HG03139 (cell line): ENCODE measurements around the gene UNC45A.
"Not testable (repeated sequence)": the region's sequence is repeated elsewhere in the genome, so short reads cannot be mapped to it uniquely, and the experiment has no call there.

Experiments
- ATAC-seq: cut with Tn5 transposase; IDR thresholded peaks from one replicate; pipeline ENCODE4 v1.9.1; 2021; ENCODE audit not compliant: unreplicated experiment

Gene UNC45A

DNA sequence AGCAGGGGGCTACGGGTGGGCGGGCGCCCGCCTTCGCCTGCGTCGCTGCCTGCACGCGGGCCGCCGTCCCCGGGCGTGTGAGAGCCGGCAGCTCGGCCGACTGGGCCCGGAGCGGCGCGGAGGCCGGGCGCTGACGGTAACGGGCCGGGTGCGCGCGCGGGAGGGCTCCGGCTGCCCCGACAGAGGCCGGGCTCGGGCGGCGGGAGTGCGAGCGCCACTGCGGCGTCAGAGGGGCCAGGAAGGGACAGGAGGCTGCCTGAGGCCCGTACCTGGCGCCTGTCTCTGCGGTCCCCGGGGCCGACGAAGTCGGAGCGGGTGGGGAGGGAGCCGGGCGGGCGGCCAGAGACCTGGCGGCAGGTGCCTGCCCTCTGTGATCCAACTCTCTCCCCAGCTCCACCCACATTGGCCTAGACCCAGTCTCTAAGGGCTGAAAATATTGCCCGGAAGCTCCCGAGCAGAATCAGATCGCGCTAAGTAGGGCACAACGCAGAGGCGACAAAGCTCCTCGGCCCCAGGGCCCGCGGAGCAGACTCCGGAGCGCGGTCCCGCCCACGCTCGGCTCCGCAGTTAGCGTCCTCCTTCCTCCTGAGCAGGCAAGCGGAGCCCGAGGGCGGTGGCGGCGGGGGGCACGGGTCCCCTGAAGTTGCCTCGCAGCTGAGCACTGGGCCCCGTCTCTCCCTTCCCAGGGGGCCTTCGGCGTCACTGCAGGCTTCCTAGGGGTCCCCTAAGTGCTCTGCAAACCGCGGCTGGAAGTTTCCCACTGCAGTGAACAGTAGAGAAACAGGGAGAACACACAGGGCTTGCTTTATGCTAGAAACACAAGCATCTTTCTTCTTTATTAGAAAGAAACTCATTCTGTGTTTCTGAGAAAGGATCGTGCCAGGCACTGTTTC is 32.0 kb upstream of the UNC45A start, which contains the start of gene MAN2A2:
Gene MAN2A2 (plus strand): TSS at position 463 of the 893 bp plus-strand sequence. CDS start 906 bp downstream, outside the sequence.
- peak; percentile 53 for ATAC-seq

GRCh38 chr15:90903733-90904536 is 31.1 kb upstream of the UNC45A start:
- ATAC-seq, result no peak

DNA sequence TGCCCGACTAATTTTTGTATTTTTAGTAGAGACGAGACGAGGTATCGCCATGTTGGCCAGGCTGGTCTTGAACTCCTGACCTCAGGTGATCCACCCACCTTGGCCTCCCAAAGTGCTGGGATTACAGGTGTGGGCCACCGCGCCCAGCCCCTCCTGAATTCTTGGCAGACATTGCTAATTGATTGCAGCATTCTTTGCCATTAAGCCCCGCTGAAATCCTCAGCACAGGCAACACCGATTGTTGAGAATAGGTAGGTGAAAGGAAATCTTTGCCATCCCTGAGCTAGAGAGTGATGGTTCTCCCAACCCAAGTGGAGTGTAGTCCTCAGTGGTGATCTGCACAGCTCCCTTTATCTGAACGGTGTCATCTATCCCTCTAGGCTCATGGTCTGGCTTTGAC is 30.3 kb upstream of the UNC45A start:
- ATAC-seq, result no peak

DNA sequence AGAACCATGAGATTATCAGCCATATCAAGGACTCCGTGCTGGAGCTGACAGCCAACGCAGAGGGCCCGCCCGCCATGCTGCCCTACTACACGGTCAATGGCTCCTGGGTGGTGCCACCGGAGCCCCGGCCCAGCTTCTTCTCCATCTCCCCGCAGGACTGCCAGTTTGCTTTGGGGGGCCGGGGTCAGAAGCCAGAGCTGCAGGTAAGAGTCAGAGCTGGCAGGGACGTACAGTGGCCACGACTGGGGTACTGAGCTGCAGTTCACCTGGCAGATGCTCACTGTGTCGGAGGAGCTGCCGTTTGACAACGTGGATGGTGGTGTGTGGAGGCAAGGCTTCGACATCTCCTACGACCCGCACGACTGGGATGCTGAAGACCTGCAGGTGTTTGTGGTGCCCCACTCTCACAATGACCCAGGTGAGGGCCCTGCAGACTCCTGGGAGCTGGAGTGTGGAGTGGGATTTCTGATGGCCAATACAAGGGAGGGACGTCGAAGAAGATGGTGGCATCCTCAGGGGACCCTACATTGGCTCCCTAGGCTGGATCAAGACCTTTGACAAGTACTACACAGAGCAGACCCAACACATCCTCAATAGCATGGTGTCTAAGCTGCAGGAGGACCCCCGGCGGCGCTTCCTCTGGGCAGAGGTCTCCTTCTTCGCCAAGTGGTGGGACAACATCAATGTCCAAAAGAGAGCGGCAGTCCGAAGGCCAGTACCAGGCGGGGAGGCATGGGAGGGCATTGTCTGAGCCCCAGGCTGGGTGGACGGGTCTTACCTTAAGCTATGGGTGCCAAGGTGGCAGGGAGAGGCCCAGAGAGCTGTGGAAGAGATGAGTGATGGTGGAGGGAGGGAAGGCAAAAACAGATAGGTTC is 29.5 kb upstream of the UNC45A start:
- ATAC-seq, result no peak

GRCh38 chr15:90906181-90906849 is 28.8 kb upstream of the UNC45A start:
- ATAC-seq, result no peak

DNA sequence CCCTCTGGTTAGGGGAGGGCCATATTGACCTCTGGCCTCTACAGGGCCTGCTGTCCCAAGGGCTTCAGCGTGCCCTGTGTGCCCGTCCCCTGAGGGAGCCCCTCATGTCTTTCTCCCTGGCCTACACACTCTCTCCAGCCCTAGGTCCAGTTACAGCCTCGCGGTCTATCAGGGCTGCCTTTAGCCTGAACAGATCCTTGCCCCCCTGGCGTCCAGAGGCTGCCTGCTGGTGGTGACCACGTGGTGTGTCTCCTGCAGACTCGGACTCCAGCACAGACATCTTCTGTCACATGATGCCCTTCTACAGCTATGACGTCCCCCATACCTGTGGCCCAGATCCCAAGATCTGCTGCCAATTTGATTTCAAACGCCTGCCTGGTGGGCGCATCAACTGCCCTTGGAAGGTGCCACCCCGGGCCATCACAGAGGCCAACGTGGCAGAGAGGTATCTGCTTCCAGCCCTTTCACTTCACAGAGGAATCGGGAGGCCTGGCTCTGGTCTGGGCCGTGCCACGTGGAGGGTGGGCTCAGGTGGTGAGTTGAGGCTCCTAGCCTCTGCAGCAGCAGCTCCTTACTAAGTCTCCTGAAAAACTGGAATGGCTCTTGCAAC is 27.9 kb upstream of the UNC45A start:
- ATAC-seq, result no peak

GRCh38 chr15:90907838-90908507 is 27.1 kb upstream of the UNC45A start:
- ATAC-seq, result no peak

DNA sequence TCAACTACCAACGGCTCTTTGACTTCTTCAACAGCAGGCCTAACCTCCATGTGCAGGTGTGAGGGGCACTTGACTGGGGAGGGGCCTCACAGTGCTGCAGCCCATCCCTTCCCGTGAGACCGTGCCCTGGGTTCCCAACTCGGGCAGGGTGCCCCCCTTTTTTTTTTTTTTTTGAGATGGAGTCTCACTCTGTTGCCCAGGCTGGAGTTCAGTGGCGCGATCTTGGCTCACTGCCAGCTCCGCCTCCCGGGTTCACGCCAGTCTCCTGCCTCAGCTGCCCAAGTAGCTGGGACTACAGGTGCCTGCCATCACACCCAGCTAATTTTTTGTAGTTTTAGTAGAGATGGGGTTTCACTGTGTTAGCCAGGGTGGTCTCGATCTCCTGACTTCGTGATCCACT is 25.6 kb upstream of the UNC45A start:
- not testable (repeated sequence) for ATAC-seq

GRCh38 chr15:90909976-90910375 is 25.1 kb upstream of the UNC45A start:
- no peak for ATAC-seq

DNA sequence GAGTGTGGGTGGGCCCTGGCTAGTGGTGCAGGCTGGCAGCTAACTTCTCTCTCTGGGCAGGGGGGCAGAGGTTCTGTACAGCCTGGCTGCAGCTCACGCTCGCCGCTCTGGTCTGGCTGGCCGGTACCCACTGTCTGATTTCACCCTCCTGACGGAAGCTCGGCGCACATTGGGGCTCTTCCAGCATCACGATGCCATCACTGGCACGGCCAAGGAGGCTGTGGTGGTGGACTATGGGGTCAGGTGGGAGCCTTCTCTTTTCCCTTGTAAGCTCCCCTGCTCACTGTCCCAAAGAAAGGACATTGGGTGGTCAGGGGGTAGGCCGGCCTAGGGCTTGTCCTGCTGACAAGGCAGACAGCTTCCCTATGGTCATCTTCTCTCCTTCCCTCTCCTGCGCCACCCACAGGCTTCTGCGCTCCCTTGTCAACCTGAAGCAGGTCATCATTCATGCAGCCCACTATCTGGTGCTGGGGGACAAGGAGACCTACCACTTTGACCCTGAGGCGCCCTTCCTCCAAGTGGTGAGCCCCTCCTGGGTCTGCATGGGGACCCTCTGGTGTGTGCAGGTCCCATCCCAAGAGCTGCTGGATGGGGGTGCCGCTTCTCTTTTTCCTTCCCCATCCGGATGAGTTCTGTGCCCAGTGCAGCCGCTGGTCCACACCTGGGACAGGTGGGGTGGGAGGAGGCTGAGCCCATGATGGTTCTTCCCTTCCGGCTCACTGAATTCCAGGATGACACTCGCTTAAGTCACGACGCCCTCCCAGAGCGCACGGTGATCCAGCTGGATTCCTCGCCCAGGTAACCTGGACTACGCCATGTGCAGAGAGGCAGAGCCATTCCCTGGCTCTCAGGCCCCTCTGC is 24.4 kb upstream of the UNC45A start:
- no peak for ATAC-seq

- no peak for ATAC-seq
These were observed 23.8 kb upstream of the UNC45A start for GRCh38 chr15:90911302-90911623.

GRCh38 chr15:90911906-90912769 is 22.9 kb upstream of the UNC45A start:
- ATAC-seq, result no peak

DNA sequence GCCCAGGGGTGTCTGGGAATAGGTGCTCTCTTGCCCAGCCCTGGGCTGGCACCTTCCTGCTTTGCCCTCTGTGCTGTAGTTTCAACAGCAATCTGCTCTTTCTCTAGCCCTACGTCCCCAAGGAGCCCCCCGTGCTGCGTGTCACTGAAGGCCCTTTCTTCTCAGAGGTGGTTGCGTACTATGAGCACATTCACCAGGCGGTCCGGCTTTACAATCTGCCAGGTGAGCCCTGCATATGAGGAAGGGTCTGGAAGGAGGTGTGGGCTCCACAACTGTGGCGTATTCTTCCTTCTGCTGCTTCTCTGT is 22.4 kb upstream of the UNC45A start:
- no peak for ATAC-seq

DNA sequence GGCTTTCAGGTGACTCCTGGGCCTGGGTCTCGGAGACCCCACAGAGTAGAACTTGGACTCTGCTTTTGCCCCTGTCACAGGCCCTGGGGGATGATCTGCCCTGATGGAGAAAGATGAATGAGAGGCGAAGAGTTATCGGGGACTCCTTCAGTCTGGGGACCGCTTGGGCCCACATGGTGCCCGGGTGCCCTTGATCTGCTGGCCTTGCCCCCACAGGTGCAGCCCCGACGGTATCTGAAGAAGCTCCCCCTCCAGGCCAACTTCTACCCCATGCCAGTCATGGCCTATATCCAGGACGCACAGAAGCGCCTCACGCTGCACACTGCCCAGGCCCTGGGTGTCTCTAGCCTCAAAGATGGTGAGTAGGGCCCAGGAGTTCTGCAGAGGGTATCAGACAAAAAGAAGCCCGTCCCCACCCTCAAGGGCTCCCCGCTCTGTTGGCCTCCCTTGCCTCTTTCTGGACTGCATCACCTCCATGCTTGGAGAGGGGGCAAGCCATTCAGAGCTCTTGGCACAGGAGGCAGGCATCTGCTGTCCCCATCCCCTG is 21.6 kb upstream of the UNC45A start:
- no peak for ATAC-seq

- no peak for ATAC-seq
These were observed 20.6 kb upstream of the UNC45A start for GRCh38 chr15:90914305-90915080.

DNA sequence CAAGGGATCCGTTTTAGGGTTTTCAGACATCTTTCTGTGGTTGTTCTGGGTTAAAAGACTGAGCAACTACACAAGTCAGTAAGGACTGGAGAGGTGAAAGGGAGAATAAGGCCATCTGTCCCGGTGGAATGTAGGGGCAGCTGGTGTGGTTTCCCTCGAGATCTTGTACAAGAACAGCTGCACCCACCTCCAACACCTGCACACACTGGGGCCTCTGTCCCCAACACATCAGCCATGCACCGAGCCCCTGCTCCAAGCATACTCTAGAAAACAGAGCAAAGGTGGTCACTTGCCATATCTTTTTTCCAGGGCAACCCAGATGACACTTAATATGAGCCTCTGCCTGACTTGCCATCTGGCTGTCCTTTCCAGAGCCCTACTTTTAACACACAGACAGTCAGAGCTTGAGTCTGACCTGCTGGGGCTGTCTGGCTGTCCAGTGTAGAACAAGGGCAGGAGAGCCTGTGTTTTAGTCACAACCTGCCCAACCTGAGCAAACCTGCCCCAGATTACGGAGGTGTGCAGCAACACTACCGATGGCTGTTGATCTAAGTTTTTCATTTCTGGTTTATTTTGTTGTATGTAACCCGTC is 19.8 kb upstream of the UNC45A start:
- no peak for ATAC-seq
